H9 (cell line): ENCODE results near the gene ACTN4. TPM values are rescaled to one million over a fixed set of nuclear protein-coding genes. Genes with fewer than 3 reads are reported as not detected.

Experiments used
- DNase-seq: peaks from one replicate; pipeline ENCODE4 v3.0.0-alpha.2; 2017
- H2AFZ ChIP-seq: one replicate; pipeline ENCODE4 v1.6.1; 2013; ENCODE audit warnings: mild to moderate bottlenecking, low read length, control low read depth, moderate library complexity
- H2AK5ac ChIP-seq: 2 replicates; pipeline ENCODE4 v1.6.1; 2013; ENCODE audit warnings: low read length, control low read depth, mixed read lengths; ENCODE audit not compliant: insufficient read length
- H2BK120ac ChIP-seq: one replicate; pipeline ENCODE4 v1.6.1; 2013; ENCODE audit warnings: low read depth, mild to moderate bottlenecking, low read length, control low read depth, inconsistent platforms; ENCODE audit not compliant: poor library complexity, severe bottlenecking
- H2BK12ac ChIP-seq: 2 replicates; pipeline ENCODE4 v1.6.1; 2013; ENCODE audit warnings: low read length, control low read depth, mixed read lengths, low read depth; ENCODE audit not compliant: insufficient read length
- H2BK15ac ChIP-seq: 2 replicates; pipeline ENCODE4 v1.6.1; 2013; ENCODE audit warnings: low read depth, low read length, control low read depth
- H2BK20ac ChIP-seq: one replicate; pipeline ENCODE4 v1.6.1; 2013; ENCODE audit warnings: low read depth, mild to moderate bottlenecking, low read length, control low read depth, inconsistent platforms; ENCODE audit not compliant: poor library complexity, severe bottlenecking
- H2BK5ac ChIP-seq: 2 replicates; pipeline ENCODE4 v1.6.1; 2013; ENCODE audit warnings: low read length, control low read depth, mixed read lengths; ENCODE audit not compliant: insufficient read length
- H3K14ac ChIP-seq: 2 replicates; pipeline ENCODE4 v1.6.1; 2013; ENCODE audit warnings: low read length, control low read depth; ENCODE audit not compliant: insufficient read depth
- H3K18ac ChIP-seq: 2 replicates; pipeline ENCODE4 v1.6.1; 2013; ENCODE audit warnings: low read depth, mild to moderate bottlenecking, mixed read lengths, low read length, control low read depth; ENCODE audit not compliant: insufficient read length
- H3K23ac ChIP-seq: 2 replicates; pipeline ENCODE4 v1.6.1; 2013; ENCODE audit warnings: low read length, control low read depth, mixed read lengths, low read depth; ENCODE audit not compliant: insufficient read length
- H3K23me2 ChIP-seq: 2 replicates; pipeline ENCODE4 v1.6.1; 2013; ENCODE audit warnings: low read depth, mild to moderate bottlenecking, mixed read lengths, low read length, control low read depth; ENCODE audit not compliant: insufficient read length, poor library complexity, severe bottlenecking
- H3K27ac ChIP-seq: 2 replicates; pipeline ENCODE4 v1.5.1; 2013; ENCODE audit warnings: low read length, control low read depth, mixed read lengths, low read depth; ENCODE audit not compliant: insufficient read length
- H3K27me3 ChIP-seq: 2 replicates; pipeline ENCODE4 v1.6.1; 2013; ENCODE audit warnings: low read length, control low read depth, inconsistent platforms; ENCODE audit not compliant: insufficient read depth
- H3K4ac ChIP-seq: 2 replicates; pipeline ENCODE4 v1.6.1; 2013; ENCODE audit warnings: low read depth, mild to moderate bottlenecking, control low read depth, inconsistent platforms, low read length, moderate library complexity
- H3K4me1 ChIP-seq: 2 replicates; pipeline ENCODE4 v1.6.1; 2013; ENCODE audit warnings: low read length, control low read depth, inconsistent platforms; ENCODE audit not compliant: insufficient read depth
- H3K4me2 ChIP-seq: 2 replicates; pipeline ENCODE4 v1.6.1; 2013; ENCODE audit warnings: low read length, control low read depth, mixed read lengths; ENCODE audit not compliant: insufficient read length, insufficient read depth
- H3K56ac ChIP-seq: 2 replicates; pipeline ENCODE4 v1.6.1; 2013; ENCODE audit warnings: low read depth, mild to moderate bottlenecking, mixed read lengths, low read length, control low read depth; ENCODE audit not compliant: insufficient read length
- H3K79me1 ChIP-seq: 2 replicates; pipeline ENCODE4 v1.6.1; 2013; ENCODE audit warnings: low read depth, mild to moderate bottlenecking, moderate library complexity, low read length, control low read depth, inconsistent platforms; ENCODE audit not compliant: insufficient read depth, poor library complexity, severe bottlenecking
- H3K79me2 ChIP-seq: 2 replicates; pipeline ENCODE4 v1.6.1; 2013; ENCODE audit warnings: low read length, control low read depth, inconsistent platforms; ENCODE audit not compliant: insufficient read depth
- H3K9ac ChIP-seq: 2 replicates; pipeline ENCODE4 v1.6.1; 2013; ENCODE audit warnings: low read length, control low read depth, mixed read lengths; ENCODE audit not compliant: insufficient read length; ENCODE audit errors: extremely low read depth
- H3K9me3 ChIP-seq: one replicate; pipeline ENCODE4 v1.6.1; 2013; ENCODE audit warnings: low read depth, low read length, inconsistent platforms; ENCODE audit not compliant: control insufficient read depth
- H3T11ph ChIP-seq: one replicate; pipeline ENCODE4 v1.6.1; 2013; ENCODE audit warnings: mild to moderate bottlenecking, low read length, control low read depth, inconsistent platforms
- H4K20me1 ChIP-seq: one replicate; pipeline ENCODE4 v1.6.1; 2013; ENCODE audit not compliant: control insufficient read depth, insufficient read length, insufficient read depth
- H4K5ac ChIP-seq: 2 replicates; pipeline ENCODE4 v1.6.1; 2013; ENCODE audit warnings: low read depth, mild to moderate bottlenecking, mixed read lengths, low read length, control low read depth; ENCODE audit not compliant: insufficient read length
- H4K8ac ChIP-seq: replicated peaks from 2 replicates; pipeline ENCODE4 v1.6.1; 2013; ENCODE audit warnings: low read length, control low read depth, mixed read lengths, low read depth; ENCODE audit not compliant: insufficient read length
- H4K91ac ChIP-seq: 2 replicates; pipeline ENCODE4 v1.6.1; 2013; ENCODE audit warnings: low read depth, mild to moderate bottlenecking, moderate library complexity, mixed read lengths, low read length, control low read depth; ENCODE audit not compliant: insufficient read length
- H3K27ac Mint-ChIP-seq, 3 experiments: 2 replicates in 2 of 3; 3 replicates in 1 of 3; pipeline ENCODE4 v1.8.0; 2020 to 2021; ENCODE audit warnings: mixed read lengths in 3 of 3, mild to moderate bottlenecking in 1 of 3, moderate library complexity in 1 of 3
- H3K27me3 Mint-ChIP-seq: 2 replicates; pipeline ENCODE4 v1.8.0; 2021; ENCODE audit warnings: low read depth, mild to moderate bottlenecking, moderate library complexity, mixed read lengths
- H3K36me3 Mint-ChIP-seq, 3 experiments: 2 replicates in 2 of 3; 3 replicates in 1 of 3; pipeline ENCODE4 v1.8.0; 2020 to 2021; ENCODE audit warnings: low read depth in 3 of 3, mixed read lengths in 3 of 3; ENCODE audit not compliant: insufficient read depth in 1 of 3
- H3K4me1 Mint-ChIP-seq, 2 experiments: 2 replicates each; pipeline ENCODE4 v1.8.0; 2020; ENCODE audit warnings: mixed read lengths in 2 of 2
- H3K4me3 Mint-ChIP-seq, 2 experiments: 2 replicates in 1 of 2; 3 replicates in 1 of 2; pipeline ENCODE4 v1.8.0; 2020 to 2021; ENCODE audit warnings: mild to moderate bottlenecking in 2 of 2, mixed read lengths in 2 of 2, moderate library complexity in 1 of 2
- H3K9me3 Mint-ChIP-seq, 2 experiments: 2 replicates in 1 of 2; 3 replicates in 1 of 2; pipeline ENCODE4 v1.8.0; 2020; ENCODE audit warnings: mild to moderate bottlenecking in 2 of 2, mixed read lengths in 2 of 2, moderate library complexity in 1 of 2
- WGBS: extraction: QIAGEN DNeasy Blood & Tissue Kit; methylation state at CpG from one replicate; pipeline ENCODE4 v1.1.7; 2013; ENCODE audit warnings: missing lambda C conversion rate, low lambda C conversion rate, mixed read lengths; ENCODE audit not compliant: insufficient read length; ENCODE audit errors: extremely low coverage; 5-methylcytosine and 5-hydroxymethylcytosine counted together
- total RNA-seq: library from RNA; stranded (reverse); gene quantifications from 2 replicates; pipeline ENCODE4 v1.2.1, GENCODE V29; 2021
- TF ChIP-seq, protein P1 (sequence below): fragments of 200-600 bp; sonication (generic); conservative IDR thresholded peaks from 3 replicates; pipeline ENCODE4 v1.8.0; 2021; ENCODE audit warnings: antibody characterized with exemption, mild to moderate bottlenecking

Gene ACTN4
- total RNA-seq, 1 experiment from 2014 or later, result 369 TPM

DNA sequence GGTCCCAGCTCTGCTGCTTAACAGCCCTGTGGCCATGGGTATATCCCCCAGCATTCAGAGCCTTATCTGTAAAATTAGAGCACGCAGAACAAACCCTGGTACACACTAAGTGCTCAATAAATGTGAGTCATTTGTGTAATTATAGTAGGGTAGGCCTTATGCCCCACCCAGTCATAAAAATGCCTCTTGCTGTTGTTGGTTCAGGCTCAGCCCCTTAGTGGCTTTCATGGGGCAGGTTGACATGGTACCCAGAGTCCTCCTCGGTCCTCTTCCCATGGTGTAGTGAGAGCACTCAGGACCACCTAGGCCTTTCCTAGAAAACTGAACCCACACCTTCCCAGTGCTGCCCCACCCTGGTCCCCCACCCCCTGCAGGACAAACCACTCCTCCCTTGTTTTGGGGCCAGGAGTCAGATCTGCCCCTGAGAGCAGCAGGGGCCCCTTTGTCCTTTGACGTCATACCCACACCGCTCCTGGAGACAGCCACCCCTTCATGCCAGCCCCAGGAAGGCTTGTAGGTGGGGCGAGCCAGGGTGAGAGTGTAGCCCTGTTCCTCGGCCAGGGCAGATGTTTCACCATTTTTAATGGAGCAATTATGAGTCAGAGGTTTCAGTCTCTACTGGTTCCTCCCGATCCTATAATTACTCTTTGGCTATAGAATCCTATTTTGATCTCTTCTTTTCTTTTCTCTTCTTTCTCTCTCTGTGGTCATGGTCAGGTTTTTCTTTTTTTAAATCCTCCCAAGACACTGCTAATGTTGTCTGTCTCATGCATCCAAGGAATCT lies 36.8 kb downstream of the ACTN4 start:
- peaks cover 3% of the 10 kb centered on the region for H3K79me1 ChIP-seq
- H3K23me2 ChIP-seq, result no peaks in the 10 kb centered on the region
- peaks cover 0 to 4% of the 10 kb centered on the region in 2 experiments; a peak in 3 of 5 replicates for H3K9me3 Mint-ChIP-seq
- H3K14ac ChIP-seq, result peak overlapping the region; percentile 90
- H3K9me3 ChIP-seq, result no peaks in the 10 kb centered on the region
- H3K36me3 Mint-ChIP-seq, result peaks cover 23 to 37% (median 35%) of the 10 kb centered on the region in 3 experiments; a peak in 6 of 7 replicates
- H4K5ac ChIP-seq, result peak overlapping the region; percentile 47
- H2BK20ac ChIP-seq, result no peak overlapping the region
- no CpG with 5 or more reads among the region's 7 CpGs for whole genome bisulfite sequencing
- no peaks in the 10 kb centered on the region for H4K20me1 ChIP-seq
- H3K56ac ChIP-seq, result no peak overlapping the region
- peak overlapping the region; percentile 71 for H2BK12ac ChIP-seq
- H3K79me2 ChIP-seq, result peaks cover 20% of the 10 kb centered on the region; the same call in 1 of the 2 replicates
- H3K4me1 Mint-ChIP-seq, result peaks cover 57 to 66% of the 10 kb centered on the region in 2 experiments
- peak overlapping the region; percentile 97 to 100 (median 98) for H3K27ac Mint-ChIP-seq
- TF ChIP-seq, protein P1, sequence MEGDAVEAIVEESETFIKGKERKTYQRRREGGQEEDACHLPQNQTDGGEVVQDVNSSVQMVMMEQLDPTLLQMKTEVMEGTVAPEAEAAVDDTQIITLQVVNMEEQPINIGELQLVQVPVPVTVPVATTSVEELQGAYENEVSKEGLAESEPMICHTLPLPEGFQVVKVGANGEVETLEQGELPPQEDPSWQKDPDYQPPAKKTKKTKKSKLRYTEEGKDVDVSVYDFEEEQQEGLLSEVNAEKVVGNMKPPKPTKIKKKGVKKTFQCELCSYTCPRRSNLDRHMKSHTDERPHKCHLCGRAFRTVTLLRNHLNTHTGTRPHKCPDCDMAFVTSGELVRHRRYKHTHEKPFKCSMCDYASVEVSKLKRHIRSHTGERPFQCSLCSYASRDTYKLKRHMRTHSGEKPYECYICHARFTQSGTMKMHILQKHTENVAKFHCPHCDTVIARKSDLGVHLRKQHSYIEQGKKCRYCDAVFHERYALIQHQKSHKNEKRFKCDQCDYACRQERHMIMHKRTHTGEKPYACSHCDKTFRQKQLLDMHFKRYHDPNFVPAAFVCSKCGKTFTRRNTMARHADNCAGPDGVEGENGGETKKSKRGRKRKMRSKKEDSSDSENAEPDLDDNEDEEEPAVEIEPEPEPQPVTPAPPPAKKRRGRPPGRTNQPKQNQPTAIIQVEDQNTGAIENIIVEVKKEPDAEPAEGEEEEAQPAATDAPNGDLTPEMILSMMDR, result no peak
- peak overlapping the region; percentile 16 to 54; a peak in 4 of 5 replicates for H3K4me3 Mint-ChIP-seq
- H3K27ac ChIP-seq, result peak overlapping the region; percentile 86
- no peak overlapping the region for H4K8ac ChIP-seq
- H3K23ac ChIP-seq, result no peak overlapping the region
- no peaks in the 10 kb centered on the region for H3K27me3 Mint-ChIP-seq
- H2AFZ ChIP-seq, result no peak overlapping the region
- no peak overlapping the region for H3K4me2 ChIP-seq
- H3K4ac ChIP-seq, result peak overlapping the region; percentile 95; the same call in 1 of the 2 replicates
- H2BK5ac ChIP-seq, result peak overlapping the region; percentile 84
- peaks cover 15% of the 10 kb centered on the region; the same call in 1 of the 2 replicates for H3K4me1 ChIP-seq
- H3K18ac ChIP-seq, result peak overlapping the region; percentile 97
- no peaks in the 10 kb centered on the region for H3K27me3 ChIP-seq
- DNase-seq, result peak; percentile 46
- H2AK5ac ChIP-seq, result peak overlapping the region; percentile 21
- peak overlapping the region; percentile 46 for H4K91ac ChIP-seq
- peak overlapping the region; percentile 34 for H3K9ac ChIP-seq
- H2BK120ac ChIP-seq, result peak overlapping the region; percentile 99
- H2BK15ac ChIP-seq, result no peak overlapping the region
- peak overlapping the region; percentile 86 for H3T11ph ChIP-seq
